Stimulated activated CD4-positive, alpha-beta T cell treated with anti-CD3 and anti-CD28 coated beads, Interleukin-2, amount 100 ng/mL, for 4 hours (primary cell): ENCODE data around the gene ZNF296.

Experiments used
- DNase-seq: peaks from one replicate; pipeline ENCODE4 v3.0.0-alpha.2; 2020; ENCODE audit warnings: low read depth

Gene ZNF296

DNA sequence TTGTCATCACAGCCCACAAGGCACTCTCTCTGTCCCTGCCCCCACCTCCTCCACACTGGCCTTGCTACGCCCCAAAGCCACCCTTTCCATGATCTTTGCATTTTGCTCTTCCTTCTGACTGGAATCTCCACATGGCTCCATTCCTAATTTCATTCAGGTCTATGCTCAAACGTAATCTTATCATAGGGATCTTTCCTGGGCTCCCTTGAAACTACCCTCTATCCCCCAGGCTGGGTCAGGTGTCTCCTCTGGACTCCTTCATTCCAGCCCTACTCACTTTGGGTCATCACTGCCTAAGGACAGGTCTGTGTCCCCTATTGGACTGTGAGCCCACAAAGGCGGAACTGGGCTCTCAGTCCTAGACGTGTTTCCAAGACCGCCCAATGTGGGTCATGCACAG is 5.9 kb upstream of the ZNF296 start:
- DNase-seq = no peak

GRCh38 chr19:45079911-45080370 is 3.7 kb upstream of the ZNF296 start:
- no peak for DNase-seq

- peak; percentile 72 for DNase-seq
Measured at GRCh38 chr19:45079063-45079910, 3.0 kb upstream of the ZNF296 start, which contains the start of gene GEMIN7. Gene GEMIN7 (plus strand): TSS chr19:45079260. CDS start chr19:45090115, 10,855 bp downstream.

GRCh38 chr19:45078390-45079062 is 2.2 kb upstream of the ZNF296 start:
- no peak for DNase-seq

DNA sequence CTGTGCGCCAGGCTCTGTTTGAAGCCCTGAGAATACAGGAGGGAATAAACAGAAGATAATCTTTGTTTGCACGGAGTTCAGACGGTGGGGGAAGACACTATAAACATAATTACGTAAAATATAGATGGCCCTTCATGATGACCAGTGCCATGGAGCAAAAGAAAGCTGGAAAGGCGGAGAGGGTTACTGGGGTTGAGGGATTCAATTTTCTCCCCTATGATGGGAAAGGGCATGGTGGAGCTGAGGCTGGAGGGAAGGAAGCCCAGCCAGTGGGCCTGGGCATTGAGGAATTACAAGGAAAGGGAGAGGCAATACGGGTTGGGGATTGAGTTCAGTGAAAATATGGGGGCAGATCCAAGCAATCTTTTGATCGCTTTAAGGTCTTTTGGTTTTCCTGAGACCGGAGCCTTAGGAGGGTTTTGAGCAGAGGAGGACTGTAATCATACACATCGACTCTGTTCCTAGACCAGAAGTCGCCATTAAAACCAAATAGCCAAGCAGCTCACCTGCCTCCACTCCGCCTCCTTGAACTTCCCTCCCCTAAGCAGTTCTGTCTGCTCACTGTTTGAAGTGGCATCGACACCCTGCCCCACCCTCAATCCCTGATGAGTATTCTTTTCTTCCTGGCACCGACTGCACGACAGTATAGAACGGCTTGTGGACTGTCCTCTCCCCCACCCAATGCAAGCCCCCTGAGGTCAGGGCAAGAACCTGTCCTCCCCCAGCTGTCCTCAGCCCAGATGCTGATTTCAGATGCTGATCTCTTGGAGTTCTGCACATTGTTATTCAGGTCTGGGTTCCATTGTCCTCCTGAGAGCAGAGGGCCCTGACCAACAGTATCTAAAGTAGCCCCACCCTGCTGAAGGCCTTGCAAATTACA is 813 bp upstream of the ZNF296 start:
- no peak for DNase-seq

- DNase-seq = no peak
Measured at GRCh38 chr19:45075301-45076028, 813 bp downstream of the ZNF296 start.

DNA sequence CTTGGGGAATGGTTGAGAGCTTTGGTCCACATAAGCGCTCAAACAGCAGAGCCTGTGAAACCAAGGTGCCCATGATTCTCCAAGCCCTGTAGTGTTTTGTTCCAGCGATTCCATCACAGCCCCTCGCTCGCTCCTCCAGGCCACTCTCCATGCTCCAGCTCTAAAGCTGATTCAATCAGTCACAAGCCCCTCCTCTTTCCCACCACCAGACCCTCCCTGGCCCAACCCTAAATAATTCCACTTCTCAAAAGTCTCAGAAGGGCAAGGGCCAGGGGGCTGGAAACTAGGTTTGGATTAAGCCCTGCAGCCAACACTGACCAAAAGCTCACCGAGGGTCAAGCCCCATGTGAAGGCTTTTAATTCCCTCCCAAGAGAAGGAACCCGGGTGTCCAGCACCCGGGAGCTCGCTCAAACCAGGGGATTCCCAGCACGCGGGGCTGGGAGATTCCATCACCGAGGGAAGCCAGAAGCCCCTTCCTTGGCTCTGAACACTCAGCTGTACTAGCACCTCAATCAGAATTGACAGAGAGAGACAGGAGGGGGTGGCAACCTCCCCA is 1.5 kb downstream of the ZNF296 start:
- DNase-seq = no peak

GRCh38 chr19:45071969-45072790 is 4.1 kb downstream of the ZNF296 start:
- no peak for DNase-seq

DNA sequence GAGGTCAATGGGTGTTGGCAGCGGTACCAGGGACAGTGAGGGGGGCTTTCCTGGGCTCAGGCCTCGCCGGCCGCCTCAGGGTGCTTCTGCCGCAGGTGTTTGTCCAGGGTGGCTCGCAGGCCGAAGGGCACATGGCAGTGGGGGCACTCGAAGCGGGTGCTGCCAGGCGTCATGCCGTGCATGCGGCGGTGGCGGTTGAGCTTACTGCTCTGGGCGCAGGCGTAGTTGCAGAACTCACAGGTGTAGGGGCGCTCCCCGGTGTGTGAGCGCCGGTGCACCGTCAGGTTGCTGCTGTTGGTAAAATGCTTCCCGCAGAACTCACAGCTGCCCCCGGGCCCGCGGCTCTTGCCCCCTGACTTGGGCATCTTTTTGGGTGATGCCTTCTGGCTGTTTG is 4.7 kb downstream of the ZNF296 start:
- no peak for DNase-seq

- no peak for DNase-seq
Measured at GRCh38 chr19:45070861-45071544, 5.3 kb downstream of the ZNF296 start.

- no peak for DNase-seq
Measured at GRCh38 chr19:45070214-45070613, 6.1 kb downstream of the ZNF296 start.

DNA sequence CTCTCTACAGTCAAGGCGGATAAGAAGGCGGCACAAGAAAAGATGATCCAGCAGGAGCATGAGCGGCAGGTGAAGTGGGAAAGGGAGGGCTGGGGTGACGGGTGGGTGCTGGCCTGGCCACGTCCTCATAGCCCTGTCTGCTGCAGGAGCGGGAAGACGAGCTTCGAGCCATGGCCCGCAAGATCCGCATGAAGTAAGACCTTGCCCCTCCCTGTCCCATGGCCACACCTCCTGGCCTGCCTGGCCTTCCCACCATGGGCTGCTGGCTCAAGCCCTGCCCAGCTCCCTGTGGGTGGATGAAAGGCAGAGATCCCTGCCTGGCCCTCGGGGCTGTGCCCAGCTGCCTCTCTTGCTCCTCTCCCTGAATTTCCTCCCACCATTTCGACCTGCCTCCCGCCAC is 7.2 kb downstream of the ZNF296 start:
- DNase-seq = no peak

GRCh38 chr19:45068041-45068440 is 8.2 kb downstream of the ZNF296 start:
- DNase-seq = no peak

- no peak for DNase-seq
Measured at GRCh38 chr19:45066921-45067661, 9.2 kb downstream of the ZNF296 start.

GRCh38 chr19:45063851-45064801 is 12.2 kb downstream of the ZNF296 start:
- no peak for DNase-seq

DNA sequence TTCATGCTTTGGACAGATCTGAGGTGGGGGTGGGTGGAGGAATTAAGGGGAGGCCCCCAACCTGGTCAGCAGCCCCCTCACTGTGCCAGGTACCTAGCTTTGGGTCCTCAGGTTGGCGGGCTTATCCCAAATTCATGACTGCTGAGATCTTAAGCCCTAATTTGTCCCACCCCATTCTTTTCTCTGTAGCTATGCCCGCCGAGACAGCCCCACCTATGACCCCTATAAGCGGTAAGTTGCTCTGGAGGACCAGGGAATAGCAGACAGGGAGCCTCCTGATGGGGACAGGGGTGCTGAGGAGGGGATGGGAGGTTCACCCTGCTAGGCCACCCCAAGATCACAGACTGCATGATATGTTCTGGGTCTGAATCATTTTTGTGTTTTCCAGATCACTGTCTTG is 14.3 kb downstream of the ZNF296 start:
- DNase-seq = no peak

DNA sequence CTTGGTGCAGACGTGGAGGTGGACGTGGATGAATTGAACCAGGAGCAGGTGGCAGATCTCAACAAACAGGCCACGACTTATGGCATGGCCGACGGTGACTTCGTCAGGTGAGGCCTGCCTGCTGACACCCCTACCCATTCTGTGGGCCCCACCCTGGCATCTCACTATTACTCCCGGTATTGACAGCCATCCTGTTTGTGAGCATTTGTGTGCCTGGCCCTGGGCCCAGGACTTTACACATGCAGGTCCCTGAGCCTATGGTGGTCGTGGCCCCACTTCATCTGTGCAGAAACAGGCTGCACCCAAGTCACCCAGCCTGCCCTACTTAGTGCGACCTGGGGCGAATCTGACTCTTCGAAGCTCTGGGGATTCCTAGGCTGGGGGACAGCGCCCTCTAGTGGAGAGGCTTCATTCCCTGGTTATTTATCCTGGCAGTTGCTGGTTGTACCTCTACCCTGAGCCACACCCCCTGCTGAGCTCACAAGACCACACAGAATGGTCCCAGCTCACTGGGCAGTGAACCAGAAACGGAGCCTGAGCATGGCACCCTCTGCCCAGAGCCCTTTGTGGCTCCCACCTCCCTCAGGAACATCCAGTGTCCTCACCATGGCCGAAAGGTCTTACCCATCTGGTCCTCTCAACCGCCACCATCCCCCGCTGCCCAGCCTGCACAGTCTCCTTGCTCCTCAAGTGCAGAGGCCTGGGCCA is 16.9 kb downstream of the ZNF296 start:
- peak; percentile 71 for DNase-seq
